ELR (cell line): Measurements from ENCODE around the gene SHTN1.
A peak's percentile ranks its signal among the peaks of the same experiment; 100 is the strongest.

Experiments used
- DNase-seq: peaks from one replicate; pipeline ENCODE4 v3.0.0-alpha.2; 2015; ENCODE audit warnings: low read depth

SHTN1 gene

DNA sequence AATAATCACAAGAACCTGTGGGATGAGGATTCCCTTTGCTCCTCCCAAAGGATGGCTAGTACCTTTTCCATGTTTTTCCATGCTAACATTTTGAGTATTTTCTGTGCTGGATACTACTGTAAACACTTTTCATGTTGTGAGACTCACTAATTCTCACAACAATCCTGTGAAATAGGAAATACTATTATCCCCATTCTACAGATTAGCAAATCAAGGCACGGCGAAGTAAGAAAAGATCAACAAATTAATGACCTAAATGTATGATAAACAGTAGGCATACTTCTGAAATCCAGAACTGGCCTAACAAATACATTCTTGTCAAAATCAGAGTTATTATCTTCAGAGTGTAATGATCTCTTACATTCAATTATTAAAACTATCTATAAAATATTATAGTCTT lies 86.4 kb downstream of the SHTN1 start:
- DNase-seq: no peak

DNA sequence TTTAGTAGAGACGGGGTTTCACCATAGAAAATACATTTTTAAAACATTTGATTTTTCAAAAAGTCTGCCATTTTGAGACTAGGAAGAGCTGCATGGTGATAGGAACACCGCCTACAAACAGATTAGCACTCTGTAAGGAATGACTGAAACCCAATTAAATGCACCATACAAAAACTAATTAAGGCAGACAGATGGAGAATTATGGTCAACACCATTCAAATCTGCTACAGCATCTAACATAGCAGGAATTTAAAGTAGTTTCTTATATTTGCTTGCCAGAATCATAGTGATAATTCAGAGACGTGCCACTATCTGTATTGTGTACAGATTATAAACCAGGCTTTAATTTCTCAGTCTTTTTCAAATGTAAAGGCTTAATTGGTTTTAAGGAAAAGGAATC lies 87.5 kb downstream of the SHTN1 start:
- no peak for DNase-seq

DNA sequence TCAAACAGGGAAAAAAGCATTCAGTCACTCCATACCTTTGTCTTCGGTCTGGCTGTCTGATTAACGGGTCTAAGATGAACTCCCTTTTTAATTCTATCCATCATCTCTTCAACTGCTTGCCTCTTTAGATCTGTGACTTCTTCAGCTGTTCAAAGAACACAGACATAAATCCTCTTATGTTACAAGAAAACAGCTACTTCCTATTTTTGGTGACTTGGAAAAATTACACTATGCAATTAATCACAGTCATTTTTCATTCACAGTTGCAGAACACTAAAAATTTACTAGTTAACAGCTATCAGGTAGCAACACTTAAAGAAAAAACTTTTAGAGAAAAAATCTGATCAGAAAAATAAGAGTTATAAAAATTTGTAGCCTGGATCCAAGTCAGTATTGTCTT lies 89.6 kb downstream of the SHTN1 start:
- no peak for DNase-seq

DNA sequence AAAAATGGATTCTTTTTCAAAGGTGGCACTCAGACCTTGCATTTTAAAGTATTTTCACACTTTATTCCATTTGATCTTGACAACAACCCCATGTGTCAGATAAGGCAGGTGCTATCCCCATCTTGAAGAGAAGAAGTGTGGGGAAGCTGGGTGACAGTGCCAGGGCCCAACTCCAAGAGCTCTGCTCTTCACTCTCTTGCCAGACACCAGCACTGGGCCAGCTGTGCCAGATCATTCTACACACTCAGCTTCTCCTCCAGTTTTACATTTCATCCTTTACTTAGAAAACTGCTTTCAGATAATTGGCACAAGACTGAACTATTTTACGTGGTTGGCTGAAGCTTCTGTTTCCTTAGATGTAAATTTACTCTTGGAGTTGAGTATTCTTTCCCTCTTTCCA lies 91.3 kb downstream of the SHTN1 start:
- no peak for DNase-seq

DNA sequence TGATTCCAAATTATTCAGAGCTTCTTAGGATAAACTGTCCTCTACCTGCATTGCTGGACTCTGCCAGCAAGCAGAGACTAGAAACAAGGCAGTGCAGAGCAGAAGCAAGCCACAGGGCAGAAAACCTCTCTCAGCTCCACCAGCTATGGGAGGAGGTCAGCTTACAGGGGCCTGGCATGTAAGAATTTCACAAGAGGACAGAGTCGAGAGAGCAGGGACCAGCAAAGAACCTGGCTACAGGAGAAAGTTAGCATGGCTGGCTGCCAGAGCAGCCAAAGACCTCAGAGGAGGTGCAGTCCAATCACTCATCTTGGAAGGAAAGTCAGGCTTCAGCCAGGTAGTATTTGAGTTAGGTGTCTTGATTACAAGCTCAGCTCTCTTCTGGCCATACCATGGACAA lies 92.8 kb downstream of the SHTN1 start:
- no peak for DNase-seq

DNA sequence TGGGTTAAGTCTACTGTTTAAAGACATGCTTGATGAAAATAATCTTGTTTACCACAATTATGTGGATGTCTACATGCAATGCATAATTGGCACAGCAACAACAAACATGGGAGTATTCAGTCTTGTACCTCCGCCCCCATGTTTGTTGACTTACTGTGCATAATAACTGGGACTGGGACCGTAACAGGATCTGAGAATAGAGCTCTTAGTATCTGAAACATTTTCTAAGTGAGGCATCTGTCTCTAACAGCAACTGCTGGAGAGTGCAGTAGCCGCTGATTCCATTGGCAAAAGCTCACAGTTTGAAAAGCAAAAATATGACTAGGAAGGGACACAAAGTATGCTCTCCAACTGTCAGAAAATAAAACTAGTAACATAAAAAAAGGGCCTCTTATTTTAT lies 94.1 kb downstream of the SHTN1 start:
- no peak for DNase-seq

DNA sequence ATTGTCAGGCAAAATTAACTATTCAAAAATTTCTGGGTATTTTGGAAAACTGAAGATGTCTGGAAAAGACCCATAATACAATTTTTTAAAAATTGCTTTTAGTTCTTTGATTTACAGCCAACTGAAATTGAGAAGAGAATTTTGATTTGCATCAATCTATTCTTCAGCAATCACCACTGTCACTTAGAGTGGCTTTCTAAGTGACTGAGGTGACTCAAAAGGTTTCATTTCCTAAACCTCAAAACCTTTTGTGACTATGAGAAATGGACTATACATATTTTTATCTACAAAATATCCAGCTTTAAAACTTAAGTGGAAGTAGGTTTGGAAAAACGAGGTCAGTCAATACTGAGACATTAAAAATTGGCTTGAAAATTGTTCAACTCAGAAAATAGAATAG lies 95.7 kb downstream of the SHTN1 start:
- DNase-seq: no peak

DNA sequence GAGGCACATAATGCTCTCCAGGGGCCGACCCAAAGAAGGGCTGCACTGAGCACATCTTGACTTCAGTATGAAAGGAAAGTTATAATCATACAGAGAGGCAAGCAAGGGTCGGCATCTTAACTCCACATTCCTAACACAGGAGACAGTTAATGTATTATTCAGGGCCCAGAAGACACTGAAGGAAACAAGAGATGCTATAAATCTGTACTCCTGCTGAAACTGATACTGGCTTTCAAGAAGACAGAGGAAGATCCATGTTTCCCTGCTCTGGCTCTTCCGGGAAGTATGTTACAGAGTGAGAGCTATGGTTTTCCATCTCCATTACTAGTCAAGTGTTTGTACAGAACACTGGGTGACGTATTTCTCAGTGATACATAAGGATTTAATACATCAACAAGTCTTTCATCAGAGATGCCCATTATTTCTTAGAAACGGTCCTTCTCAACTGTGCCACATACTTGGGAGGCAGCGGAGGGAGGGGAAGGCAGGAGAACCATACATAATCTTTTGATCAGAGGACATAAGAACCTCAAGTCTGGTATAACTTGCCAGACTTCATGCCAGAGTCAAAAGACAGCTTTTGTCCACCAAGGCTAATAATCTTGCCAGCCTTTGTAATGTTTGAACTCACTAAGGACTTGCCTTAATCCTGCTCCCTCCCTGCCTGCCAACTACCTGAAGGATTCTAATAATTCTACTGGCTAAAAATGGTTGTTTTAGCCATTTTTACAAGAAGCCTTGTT lies 97.6 kb downstream of the SHTN1 start:
- DNase-seq: no peak

DNA sequence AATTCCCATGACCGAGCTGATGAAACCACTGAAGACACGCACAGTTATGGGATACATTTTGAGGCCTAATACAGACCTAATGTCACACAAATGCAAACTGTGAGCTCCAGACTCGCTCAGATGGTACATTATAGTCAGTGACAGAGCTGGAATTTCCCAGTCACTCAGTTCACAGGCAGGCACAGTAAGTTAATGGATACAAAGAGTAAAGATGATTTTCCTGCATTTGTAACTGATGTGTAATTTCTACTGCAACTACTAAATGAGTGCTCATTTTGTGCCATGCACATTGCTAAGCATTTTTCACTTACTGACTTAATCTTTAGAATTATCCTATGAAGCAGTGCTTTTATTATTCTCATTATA lies 99.2 kb downstream of the SHTN1 start:
- no peak for DNase-seq

DNA sequence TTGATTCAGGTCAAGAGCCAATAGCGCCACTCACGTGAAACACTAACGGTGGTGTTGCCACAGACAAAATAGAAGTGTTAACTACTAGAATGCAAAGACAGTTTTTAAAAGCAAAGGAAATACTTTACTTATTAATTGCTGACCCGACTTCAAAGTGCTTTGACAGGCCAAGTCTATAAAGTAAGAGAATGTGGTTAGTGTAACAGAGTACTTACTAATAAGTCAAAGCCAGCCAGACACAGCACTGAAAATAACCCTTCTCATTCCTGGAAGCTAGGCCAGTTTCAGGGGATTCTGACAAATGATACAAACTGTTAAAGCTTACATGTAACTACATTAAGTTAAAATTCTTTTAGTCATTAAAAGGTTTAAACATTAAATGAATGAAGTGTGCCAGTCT lies 105.4 kb downstream of the SHTN1 start:
- no peak for DNase-seq

DNA sequence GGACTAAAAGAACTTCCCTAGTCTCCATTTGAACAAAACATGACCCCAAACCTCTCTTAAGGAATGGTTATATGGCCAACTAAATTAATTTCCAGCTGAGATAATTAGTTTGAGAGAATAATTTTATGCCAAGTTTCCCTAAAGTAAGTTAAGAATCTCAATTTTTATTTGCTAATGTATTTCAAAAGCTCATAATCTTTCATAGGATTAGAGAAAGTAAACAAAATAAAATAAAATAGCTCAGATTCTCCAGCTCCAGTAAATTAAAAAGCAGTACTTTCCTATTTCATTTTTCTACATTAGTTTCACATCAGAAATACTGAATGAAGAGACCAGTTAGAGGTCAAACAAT lies 111.3 kb downstream of the SHTN1 start:
- DNase-seq: no peak

DNA sequence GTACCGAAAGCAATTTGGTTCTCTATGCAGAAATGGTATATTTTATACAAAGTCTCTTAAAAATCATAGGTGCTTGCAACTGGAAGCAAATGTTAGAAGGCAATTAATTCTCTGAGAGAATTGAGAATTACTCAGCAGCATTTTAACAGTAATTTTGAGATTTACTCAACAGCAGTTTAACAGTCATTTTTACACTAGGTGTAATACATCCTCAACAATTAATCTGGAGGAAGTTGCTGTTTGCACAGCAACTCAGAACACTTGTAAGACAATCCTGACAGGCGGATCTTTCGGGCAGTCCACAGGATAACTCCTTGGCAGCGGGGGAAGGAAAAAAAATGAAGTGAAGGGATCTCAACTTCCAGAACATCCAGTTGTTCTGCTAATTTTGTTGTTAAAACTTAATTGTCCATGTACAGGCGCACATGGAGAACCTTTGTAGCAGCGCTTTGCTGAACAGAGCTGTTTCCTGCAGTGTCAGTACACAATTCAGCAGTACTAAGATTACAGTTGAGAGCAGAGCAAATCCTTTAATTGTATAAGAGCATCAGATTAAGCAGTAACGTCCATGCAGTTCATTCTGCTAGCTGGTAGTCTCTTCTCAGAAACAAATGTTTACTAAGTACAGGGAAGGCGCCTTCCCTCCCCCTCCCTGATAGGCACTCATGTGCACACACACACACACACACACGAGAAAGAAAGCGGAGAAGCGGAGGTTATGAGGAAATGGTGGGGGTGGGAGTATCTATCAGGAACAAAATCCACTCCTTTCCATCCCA lies 111.9 kb downstream of the SHTN1 start:
- DNase-seq: no peak

DNA sequence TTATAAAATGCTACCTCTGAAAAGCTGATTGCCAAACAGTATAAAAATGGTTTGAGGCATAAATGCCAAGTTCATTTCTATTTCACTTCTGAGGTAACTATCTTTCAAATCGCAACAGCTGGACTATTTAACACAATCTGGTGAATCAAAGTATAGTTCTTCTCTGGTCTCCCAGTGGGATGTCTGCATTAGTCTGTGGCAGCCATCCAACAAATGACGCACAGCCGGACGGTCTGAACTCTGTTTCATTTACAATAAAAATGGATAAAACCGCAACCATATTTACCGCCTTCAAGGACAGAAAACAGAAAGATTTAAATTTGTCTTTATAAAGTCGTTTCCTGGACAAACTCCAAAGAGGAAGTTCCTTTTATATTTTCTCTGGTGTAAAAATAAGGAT lies 113.8 kb downstream of the SHTN1 start:
- peak; percentile 77 for DNase-seq

DNA sequence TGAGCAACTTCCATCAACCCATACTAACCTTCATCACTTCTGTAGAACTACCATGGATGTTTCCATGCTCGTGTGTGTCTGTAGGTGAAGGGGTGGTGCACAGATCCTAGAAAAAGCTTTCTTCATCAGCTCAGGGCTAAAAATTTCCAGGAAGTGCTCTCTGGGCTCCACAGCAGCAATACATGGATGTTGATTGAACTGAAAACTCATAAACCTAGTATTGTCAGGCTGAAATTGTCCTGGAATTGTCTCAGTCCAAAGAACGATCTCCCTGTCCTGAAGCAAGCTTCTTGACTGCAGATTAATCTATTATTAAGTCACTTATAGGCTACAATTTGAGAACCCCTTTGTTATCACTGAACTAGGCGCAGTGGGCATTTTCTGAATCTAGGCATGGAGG lies 115.9 kb downstream of the SHTN1 start:
- no peak for DNase-seq

DNA sequence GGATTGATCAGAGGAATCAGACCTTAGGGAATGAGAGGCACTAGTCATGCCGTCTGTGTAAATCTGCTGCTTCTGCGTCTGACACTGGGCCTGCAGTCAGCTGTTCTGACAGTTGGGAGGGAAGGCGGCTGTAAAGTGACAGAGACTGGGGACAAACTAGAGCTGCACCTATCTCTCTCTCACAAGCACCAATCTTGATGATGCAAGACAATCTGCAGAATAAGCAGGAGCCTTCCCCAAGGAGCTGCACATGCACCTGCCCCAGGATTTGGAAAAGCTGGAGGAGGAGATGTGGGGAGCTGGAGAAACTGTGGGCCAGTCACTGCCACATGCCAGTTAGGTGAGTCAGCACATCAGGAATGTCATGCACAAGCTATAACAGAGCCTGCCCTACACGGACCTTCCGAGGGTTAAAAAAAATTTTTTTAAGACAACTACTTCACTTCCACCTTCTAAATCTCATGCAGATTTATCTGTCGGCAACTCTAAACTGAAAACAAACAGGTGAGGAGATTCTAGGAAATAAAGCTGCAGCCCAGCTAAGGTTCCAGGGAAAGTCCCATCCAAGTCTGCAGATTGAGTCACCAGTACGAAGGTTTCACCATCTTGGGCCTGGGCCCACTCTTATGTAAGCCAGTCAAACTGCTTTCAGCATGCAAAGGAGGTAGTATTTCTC lies 116.5 kb downstream of the SHTN1 start:
- DNase-seq: peak; percentile 86

DNA sequence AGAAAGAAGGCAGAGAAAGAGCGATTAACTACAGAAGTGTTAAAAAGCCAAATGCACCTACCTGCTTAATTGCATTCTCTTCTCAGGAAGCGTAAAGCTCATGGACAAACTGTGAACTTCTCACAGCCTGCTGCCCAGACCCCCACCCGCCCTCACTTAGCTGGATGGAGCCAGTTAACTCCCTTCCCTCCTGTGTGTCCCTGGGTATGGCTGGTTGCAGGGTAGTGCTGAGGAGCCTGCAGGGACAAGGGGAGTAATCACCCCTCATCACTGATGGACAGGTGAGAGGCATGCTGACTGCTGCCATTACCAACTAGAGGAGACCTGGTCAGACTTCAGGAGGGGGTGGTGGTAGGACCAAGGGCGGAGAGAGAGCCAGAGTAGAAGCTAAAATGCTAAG lies 118.2 kb downstream of the SHTN1 start:
- no peak for DNase-seq

DNA sequence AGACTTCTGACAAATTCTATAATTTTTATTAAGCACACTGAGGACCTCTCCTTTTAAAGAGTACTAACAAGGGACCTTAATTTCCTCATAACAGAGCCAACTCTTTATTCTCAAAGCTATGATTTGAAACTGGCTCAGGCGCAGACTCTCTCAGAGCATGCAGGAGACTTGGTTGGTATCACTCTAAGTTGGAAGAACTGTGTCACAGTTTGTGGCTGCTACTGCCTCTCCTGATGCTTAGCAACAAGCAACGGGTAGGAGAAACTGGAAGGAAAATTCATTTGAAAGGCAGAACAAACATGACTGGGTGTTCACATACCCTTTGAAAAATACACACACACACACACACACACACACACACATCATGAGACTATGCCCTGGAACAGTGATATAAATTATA lies 122.3 kb downstream of the SHTN1 start:
- DNase-seq: no peak

DNA sequence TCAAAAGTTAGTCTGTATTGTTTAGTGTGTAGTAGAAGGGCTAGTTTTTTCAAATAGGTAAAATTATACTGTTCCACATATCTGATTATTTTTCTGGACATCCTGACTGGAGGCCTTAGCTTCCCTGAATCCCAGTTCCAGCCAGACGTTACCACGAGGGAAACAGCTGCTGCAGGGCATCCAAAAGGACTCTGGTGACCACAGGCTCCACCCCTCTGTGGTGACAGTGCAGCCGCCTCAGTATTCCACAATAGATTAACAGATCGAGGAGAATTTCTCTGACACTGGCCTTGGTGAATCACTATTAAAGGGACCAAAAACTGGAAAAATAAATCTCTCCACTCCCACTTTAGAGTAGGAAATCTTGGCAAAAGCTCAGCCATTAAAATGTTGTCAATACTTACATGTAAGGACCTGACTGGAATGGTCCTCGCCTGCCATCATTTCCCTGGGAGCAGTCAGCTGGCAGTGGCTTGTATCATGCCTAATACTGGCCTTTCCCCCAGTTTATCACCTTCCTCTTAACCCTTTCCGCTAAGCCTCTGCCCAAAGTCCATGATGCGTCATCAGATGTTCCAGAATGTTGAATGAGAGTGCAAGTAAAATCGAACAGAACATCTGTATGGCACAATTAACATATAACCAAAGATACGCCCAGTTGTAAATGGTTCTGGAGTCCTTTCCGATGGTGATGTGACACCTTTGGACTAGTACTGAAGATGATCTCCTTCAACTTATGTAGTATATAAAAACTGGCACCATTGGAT lies 124.1 kb downstream of the SHTN1 start:
- DNase-seq: peak; percentile 25

DNA sequence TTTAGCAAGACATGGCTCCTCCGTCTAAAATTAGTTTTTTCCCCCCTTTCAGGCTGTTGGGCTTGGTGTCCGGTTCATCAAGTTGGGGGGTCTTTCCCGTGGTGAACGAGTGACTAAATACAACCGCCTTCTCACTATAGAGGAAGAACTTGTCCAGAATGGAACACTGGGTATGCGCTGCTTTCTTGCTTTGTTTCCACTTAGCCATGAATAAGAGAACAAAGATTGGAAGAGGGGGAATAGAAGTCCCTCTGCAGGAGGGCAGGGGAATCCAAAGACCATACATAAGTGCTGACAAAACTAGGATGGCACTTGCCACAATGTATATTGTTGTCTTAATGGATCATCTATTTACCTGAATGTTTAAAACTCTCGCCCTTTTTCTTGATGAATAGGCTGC lies 125.2 kb downstream of the SHTN1 start:
- DNase-seq: no peak

DNA sequence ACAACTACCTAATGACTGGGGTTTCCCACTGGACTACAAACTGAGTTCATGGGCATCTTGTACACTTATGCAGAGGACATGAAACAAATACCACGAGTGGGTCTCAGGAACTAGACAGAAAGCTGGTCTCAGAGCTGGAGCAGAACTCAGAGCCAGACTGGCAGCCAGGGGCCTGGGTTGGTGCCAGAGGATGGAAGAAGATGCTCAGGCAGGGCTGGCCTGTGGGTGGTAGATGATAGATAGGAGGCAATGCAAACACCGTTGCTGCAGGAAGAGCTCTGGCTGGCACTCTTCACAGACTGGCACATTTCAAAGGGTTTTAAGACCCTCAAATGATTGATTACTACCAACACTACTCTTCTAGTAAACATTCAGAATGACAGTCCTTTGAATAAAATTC lies 126.9 kb downstream of the SHTN1 start:
- DNase-seq: no peak

DNA sequence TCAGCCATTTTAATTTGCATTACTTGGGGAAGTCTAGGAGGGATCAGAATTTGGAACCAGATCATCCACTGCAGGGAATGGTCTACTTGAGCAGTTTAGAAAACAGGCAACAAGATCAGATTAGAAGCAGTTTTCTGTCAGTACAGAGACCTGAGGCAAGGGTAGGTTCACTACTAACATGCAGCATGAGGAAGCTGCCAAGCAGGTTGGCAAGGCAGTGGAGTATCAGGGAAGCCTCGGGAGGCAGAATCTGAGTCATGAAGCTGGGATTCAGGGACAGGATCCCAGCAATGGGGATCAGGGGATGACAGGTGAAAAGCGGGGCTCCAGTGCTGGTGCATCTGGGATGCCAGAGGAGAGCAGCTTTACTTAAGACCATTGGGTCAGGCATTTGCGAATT lies 127.6 kb downstream of the SHTN1 start:
- DNase-seq: no peak

DNA sequence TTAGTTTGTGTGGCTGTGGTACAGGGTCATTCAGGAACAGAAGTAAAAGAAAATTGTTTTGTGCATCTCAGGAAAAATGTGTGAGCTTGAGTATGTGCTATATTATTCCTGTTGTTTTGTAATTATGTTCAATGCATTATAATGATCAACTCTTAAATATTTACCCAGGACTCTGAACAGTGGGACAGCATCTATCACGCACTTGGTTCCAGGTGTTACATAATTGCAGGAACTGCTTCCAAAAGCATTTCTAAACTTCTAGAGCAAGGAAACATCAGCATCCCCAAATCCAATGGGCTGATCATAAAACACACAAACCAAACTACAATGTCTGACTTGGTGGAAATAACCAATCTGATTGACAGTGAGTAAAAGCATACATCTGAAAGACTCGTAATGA lies 129.1 kb downstream of the SHTN1 start:
- no peak for DNase-seq

DNA sequence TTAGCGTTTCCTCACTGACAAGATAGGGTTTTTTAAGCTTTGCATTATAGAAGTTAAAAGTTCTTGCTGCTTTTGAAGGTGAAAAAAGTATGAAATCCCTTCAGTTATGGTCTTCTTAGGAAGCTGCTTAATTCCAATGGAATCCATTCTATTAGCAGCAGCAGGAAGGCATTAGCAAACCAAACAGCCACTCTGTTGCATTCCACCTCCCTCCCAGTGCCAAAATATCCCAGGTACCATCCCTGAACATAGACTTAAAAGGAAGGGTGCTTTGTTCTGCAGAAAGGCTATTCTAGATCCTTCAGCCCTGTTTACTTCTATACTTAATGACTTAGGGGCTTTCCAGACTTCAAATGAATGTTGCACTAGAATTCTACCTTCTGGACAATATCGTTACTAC lies 131.9 kb downstream of the SHTN1 start:
- no peak for DNase-seq
